ENCODE measurements around the gene EHD1.

- TF ChIP-seq LEF1 (IDR thresholded peaks at IDR 0.05; ENCODE audit: borderline replicate concordance) (no peak), BHLHE40 (IDR thresholded peaks at IDR 0.05; ENCODE audit: borderline replicate concordance) (no peak), SP1 (IDR thresholded peaks at IDR 0.05) (no peak), ARNT (IDR thresholded peaks at IDR 0.05) (no peak), FOXM1 (IDR thresholded peaks at IDR 0.05; ENCODE audit: borderline replicate concordance) (no peak)
These were observed 75.9 kb downstream of the EHD1 start for GRCh38 chr11:64802370-64803157.

All from HEK293T (cell line).